CD4-positive, alpha-beta T cell treated with Interleukin-15 for 1 hour (primary cell): ENCODE measurements around the gene KLK14.

Experiments used
- DNase-seq: peaks from one replicate; pipeline ENCODE4 v3.0.0-alpha.2; 2020

Gene KLK14

GRCh38 chr19:51036519-51036918, 46.2 kb downstream of the KLK14 start:
- no peak for DNase-seq

- DNase-seq, result no peak
Measured at GRCh38 chr19:51034704-51035103, 48.0 kb downstream of the KLK14 start, which contains the start of gene KLK12. Gene KLK12 (minus strand): TSS chr19:51035002. CDS start chr19:51034621, 381 bp downstream.

DNA sequence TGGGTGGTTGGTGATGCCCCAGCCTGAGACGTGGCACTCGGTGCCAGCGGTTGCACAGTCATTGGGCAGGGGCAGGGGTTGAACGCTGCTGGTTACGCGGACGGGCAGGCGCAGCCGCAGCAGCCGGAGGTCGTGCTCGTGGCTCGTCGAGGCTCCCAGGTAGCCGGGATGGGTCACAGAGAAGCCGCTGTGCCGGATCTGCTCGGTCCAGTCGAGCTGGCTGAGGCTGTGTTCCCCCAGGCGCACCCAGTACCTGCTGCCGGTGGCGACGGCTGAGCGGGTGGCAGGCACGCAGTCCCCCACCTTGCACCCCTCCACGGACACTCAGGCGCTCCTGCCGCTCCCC, 50.8 kb downstream of the KLK14 start:
- DNase-seq, result no peak

DNA sequence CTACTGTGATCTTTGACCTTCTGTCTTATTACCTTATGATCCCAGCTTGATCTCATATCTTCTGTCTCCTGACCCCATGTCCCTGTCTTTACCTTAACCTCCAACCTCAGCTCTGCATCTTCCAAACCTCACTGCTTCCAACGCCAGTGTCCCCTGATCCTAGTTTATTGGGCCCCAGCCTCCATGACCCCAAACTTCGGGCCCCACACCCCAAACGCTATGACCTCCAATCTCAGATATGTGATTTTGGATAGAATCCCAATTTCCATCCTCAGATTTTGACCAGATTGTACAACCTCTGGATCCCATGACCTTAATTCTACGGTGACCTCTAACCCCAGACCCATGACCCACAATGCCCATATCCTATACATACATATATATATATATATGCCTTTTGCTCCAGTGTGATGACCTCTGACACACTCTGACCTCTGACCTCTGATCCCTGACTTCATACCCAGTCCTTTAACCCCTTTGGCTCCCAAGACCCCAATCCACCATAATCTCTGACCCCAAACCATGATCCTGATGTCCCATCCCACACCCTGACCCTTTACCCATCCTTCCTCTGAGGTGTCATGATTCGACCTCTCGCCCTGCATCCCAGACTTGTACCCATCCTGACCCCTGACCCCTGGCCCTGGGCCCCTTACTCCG, 51.3 kb downstream of the KLK14 start:
- DNase-seq, result no peak

DNA sequence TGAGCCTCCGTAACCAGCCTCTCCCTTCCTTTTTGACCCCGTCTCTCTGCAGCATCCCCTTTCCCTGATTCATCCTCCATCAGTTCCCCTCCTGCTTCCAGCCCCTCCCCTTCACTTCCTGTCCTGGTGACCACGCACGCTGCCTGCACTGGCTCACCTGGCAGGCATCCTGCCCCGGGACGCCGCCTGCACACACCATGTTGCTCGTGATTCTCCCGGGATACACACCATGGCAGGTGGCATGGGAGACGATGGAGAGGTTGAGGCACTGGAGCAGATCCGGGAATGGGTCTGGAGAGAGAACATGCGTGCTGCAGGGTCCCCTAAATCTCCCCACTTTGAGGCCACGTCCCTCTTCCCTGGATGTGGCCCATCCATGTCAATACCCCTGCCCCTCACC, 52.1 kb downstream of the KLK14 start:
- DNase-seq, result no peak

GRCh38 chr19:51029718-51030117, 53.0 kb downstream of the KLK14 start:
- DNase-seq, result no peak
